Endothelial cell of umbilical vein (primary cell): ENCODE data around the gene B3GNT9. TPM values are rescaled to one million over a fixed set of nuclear protein-coding genes. Genes with fewer than 3 reads are reported as not detected.

Source experiments
- BruUV-seq: library from RNA; stranded (reverse); fragments of 400-500 nt; replicated peaks from 2 replicates; lab custom pipeline; 2021; lab: Mats Ljungman, UMichigan
- CTCF ChIA-PET: fragments of 300-600, 350-600 bp; sonication (Branson Sonifier 250); formaldehyde crosslinking; loops from one replicate; lab custom pipeline; 2021; ENCODE audit warnings: antibody characterized with exemption, inconsistent platforms; lab: Charles Lee
- POLR2A ChIA-PET: fragments of 300-600, 350-600 bp; sonication (Branson Sonifier 250); formaldehyde crosslinking; loops from one replicate; lab custom pipeline; 2021; ENCODE audit warnings: antibody characterized with exemption, inconsistent platforms; lab: Charles Lee
- DNase-seq: peaks from one replicate; pipeline ENCODE4 v3.0.0-alpha.2; 2011; ENCODE audit warnings: low read depth, low spot score
- FAIRE-seq: peaks from 2 replicates; lab custom pipeline; 2011; peaks lifted over from hg19 to GRCh38; lab: Jason Lieb, UNC
- H2AFZ ChIP-seq: 2 replicates; pipeline ENCODE4 v1.6.0; 2012; ENCODE audit warnings: low read depth, low read length, control low read depth, inconsistent platforms
- H3K27ac ChIP-seq: 2 replicates; pipeline ENCODE4 v1.5.1; 2011; ENCODE audit warnings: low read depth, mild to moderate bottlenecking, control low read depth, low read length, moderate library complexity; ENCODE audit not compliant: insufficient read depth
- H3K27me3 ChIP-seq, 2 experiments: 2 replicates each; pipeline versions ENCODE4 v1.6.0 to v1.6.1; 2011; ENCODE audit warnings: low read length in 2 of 2, mixed read lengths in 1 of 2; ENCODE audit not compliant: control insufficient read depth in 2 of 2, insufficient read depth in 2 of 2
- H3K36me3 ChIP-seq, 2 experiments: 2 replicates in 1 of 2; 3 replicates in 1 of 2; pipeline ENCODE4 v1.5.1; 2011; ENCODE audit warnings: low read length in 2 of 2, mild to moderate bottlenecking in 1 of 2, moderate library complexity in 1 of 2; ENCODE audit not compliant: control insufficient read depth in 2 of 2, insufficient read depth in 2 of 2; ENCODE audit errors: extremely low read depth in 1 of 2
- H3K4me1 ChIP-seq: 3 replicates; pipeline ENCODE4 v1.5.1; 2011; ENCODE audit warnings: mild to moderate bottlenecking, low read length; ENCODE audit not compliant: control insufficient read depth, insufficient read depth; ENCODE audit errors: extremely low read depth
- H3K4me2 ChIP-seq: 2 replicates; pipeline ENCODE4 v1.6.1; 2011; ENCODE audit warnings: low read length, control low read depth, mixed read lengths; ENCODE audit not compliant: insufficient read depth
- H3K4me3 ChIP-seq, 3 experiments: fragments of 200-600 bp in 1 of 3; sonication (generic), shearing (Covaris generic) in 1 of 3; replicated peaks in 1 of 3; 2 replicates each; pipeline ENCODE4 v1.5.1; 2011 to 2016; ENCODE audit warnings: control low read depth in 3 of 3, low read length in 3 of 3, mild to moderate bottlenecking in 2 of 3, inconsistent platforms in 1 of 3, low read depth in 1 of 3, moderate library complexity in 1 of 3; ENCODE audit not compliant: insufficient read depth in 1 of 3
- H3K79me2 ChIP-seq: 2 replicates; pipeline ENCODE4 v1.6.0; 2012; ENCODE audit warnings: low read length, inconsistent platforms; ENCODE audit not compliant: control insufficient read depth, insufficient read depth
- H3K9ac ChIP-seq: replicated peaks from 2 replicates; pipeline ENCODE3; 2011; ENCODE audit warnings: low read length, control low read depth; ENCODE audit not compliant: insufficient read depth; ENCODE audit errors: extremely low read depth
- H3K9me1 ChIP-seq: replicated peaks from 3 replicates; pipeline ENCODE4 v1.6.0; 2011; ENCODE audit warnings: mild to moderate bottlenecking, low read length; ENCODE audit not compliant: control insufficient read depth, insufficient read depth; ENCODE audit errors: extremely low read depth
- H3K9me3 ChIP-seq: replicated peaks from 2 replicates; pipeline ENCODE4 v1.5.1; 2012; ENCODE audit warnings: low read length, inconsistent platforms; ENCODE audit not compliant: control insufficient read depth, insufficient read depth
- H4K20me1 ChIP-seq: replicated peaks from 2 replicates; pipeline ENCODE3; 2011; ENCODE audit warnings: mild to moderate bottlenecking, low read length; ENCODE audit not compliant: control insufficient read depth, insufficient read depth; ENCODE audit errors: extremely low read depth
- EZH2 ChIP-seq: IDR thresholded peaks from 2 replicates; pipeline ENCODE4 v1.6.1; 2012; ENCODE audit warnings: borderline replicate concordance, low read depth, mild to moderate bottlenecking, moderate library complexity, low read length, inconsistent platforms; ENCODE audit not compliant: severe bottlenecking
- FOS ChIP-seq: IDR thresholded peaks from 2 replicates; pipeline ENCODE4 v1.6.1; 2011; ENCODE audit warnings: mild to moderate bottlenecking, low read length, moderate library complexity, borderline replicate concordance; ENCODE audit not compliant: insufficient read depth
- GATA2 ChIP-seq: IDR thresholded peaks from 2 replicates; pipeline ENCODE4 v1.7.0; 2011; ENCODE audit warnings: low read depth, mild to moderate bottlenecking, moderate library complexity, mixed read lengths, low read length; ENCODE audit not compliant: insufficient read length, insufficient read depth
- JUN ChIP-seq: IDR thresholded peaks from 2 replicates; pipeline ENCODE4 v1.6.1; 2011; ENCODE audit warnings: borderline replicate concordance, low read depth; ENCODE audit not compliant: insufficient read length, insufficient read depth
- MAX ChIP-seq: IDR thresholded peaks from 2 replicates; pipeline ENCODE4 v1.6.1; 2011; ENCODE audit not compliant: insufficient read depth, insufficient read length
- MYC ChIP-seq: IDR thresholded peaks from one replicate; pipeline ENCODE4 v1.6.1; 2011; ENCODE audit warnings: mild to moderate bottlenecking, low read depth, low read length
- POLR2A ChIP-seq: IDR thresholded peaks from 2 replicates; pipeline ENCODE4 v1.6.1; 2012; ENCODE audit warnings: low read depth, mild to moderate bottlenecking, control low read depth, low read length
- POLR2AphosphoS5 ChIP-seq: IDR thresholded peaks from 2 replicates; pipeline ENCODE4 v1.6.1; 2012; ENCODE audit warnings: low read depth, mild to moderate bottlenecking, control low read depth, low read length, moderate library complexity; ENCODE audit not compliant: insufficient read depth
- dilution Hi-C: fragments of 300-500 bp; cut with MboI; formaldehyde crosslinking; loops from one replicate; pipeline ENCODE4 v1.15.0; 2019; ENCODE audit warnings: low sequenced_read_pairs; ENCODE audit not compliant: extremely low pct_ligation_motif_present
- intact Hi-C: fragments of 100-400 bp; cut with micrococcal nuclease; formaldehyde crosslinking; loops from one replicate; pipeline ENCODE4 v1.10.0; 2022
- polyA plus RNA-seq, 4 experiments: library from polyadenylated mRNA; depleted of rRNA in 3 of 4; stranded (reverse) in 3 of 4; unstranded in 1 of 4; fragments of >200 nt; gene quantifications; 2 replicates each; pipeline versions ENCODE4 v1.2.1 to v1.2.3, GENCODE V29; 2011 to 2012; ENCODE audit warnings: missing spikeins in 1 of 4
- total RNA-seq: library from RNA; stranded (reverse); gene quantifications from 2 replicates; pipeline ENCODE4 v1.2.3, GENCODE V29; 2021

Gene B3GNT9
- total and polyA plus RNA-seq, 2 donors (not counting 3 experiments of a cell fraction or from before 2014, with no cell fraction given) = 4.0 to 6.4 TPM

GRCh38 chr16:67190448-67191399, 39.9 kb upstream of the B3GNT9 start:
- H3K9me1 ChIP-seq = no peaks in the 10 kb centered on the region
- H3K27me3 ChIP-seq = no peaks in the 10 kb centered on the region
- dilution Hi-C loops = no loop called here
- intact Hi-C loops = loop anchor here (5.0 to 10.0 kb wide), 2 partner anchors 37 to 204 kb away; partner anchors contain the start of genes TMEM208 and TPPP3
- H3K4me1 ChIP-seq = peaks cover 36% of the 10 kb centered on the region
- peak overlapping the region; percentile 26 for H3K4me2 ChIP-seq
- peak overlapping the region; percentile 27 for H3K27ac ChIP-seq
- H3K9me3 ChIP-seq = no peaks in the 10 kb centered on the region
- H3K4me3 ChIP-seq = no peak overlapping the region
- H2AFZ ChIP-seq = no peak overlapping the region
- ChIA-PET CTCF (interaction anchor here (0.6 to 3.5 kb wide), 8 partner anchors 8 to 237 kb away, joined by 3 to 15 read pairs (median 4); partner anchors contain the start of genes CES3, ELMO3 and NOL3), POLR2A (no interaction called here)
- peaks cover 35% of the 10 kb centered on the region for H3K79me2 ChIP-seq
- FAIRE-seq = peak; percentile 81
- no peak for TF ChIP-seq MAX
- no peak for TF ChIP-seq MYC
- TF ChIP-seq JUN = peak; percentile 3
- DNase-seq = no peak
- no peak overlapping the region for H3K9ac ChIP-seq
- no TSS peak for BruUV-seq
- no peaks in the 10 kb centered on the region for H4K20me1 ChIP-seq
- H3K36me3 ChIP-seq = peaks cover 2 to 13% of the 10 kb centered on the region in 2 experiments

- no peak for DNase-seq
- dilution Hi-C loops = no loop called here
- no peaks in the 10 kb centered on the region for H3K9me1 ChIP-seq
- H3K4me3 ChIP-seq = no peak within 1 kb of the TSS
- H3K9me3 ChIP-seq = no peaks in the 10 kb centered on the region
- peak within 1 kb of the TSS; percentile 26 for H3K4me2 ChIP-seq
- no peak within 1 kb of the TSS for H3K9ac ChIP-seq
- ChIA-PET CTCF (interaction anchor here (0.6 to 3.5 kb wide), 7 partner anchors 8 to 229 kb away, joined by 3 to 15 read pairs (median 4); partner anchors contain the start of genes CES3, ELMO3 and NOL3), POLR2A (no interaction called here)
- H3K36me3 ChIP-seq = peaks cover 2 to 7% of the 10 kb centered on the region in 2 experiments
- peaks cover 30% of the 10 kb centered on the region for H3K79me2 ChIP-seq
- no peaks in the 10 kb centered on the region for H4K20me1 ChIP-seq
- H3K4me1 ChIP-seq = peaks cover 36% of the 10 kb centered on the region
- no peak for FAIRE-seq
- TF ChIP-seq MYC (no peak), MAX (no peak), POLR2AphosphoS5 (no peak), JUN (no peak), EZH2 (no peak), GATA2 (no peak), POLR2A (no peak), FOS (no peak)
- no TSS peak for BruUV-seq
- peak within 1 kb of the TSS; percentile 27 for H3K27ac ChIP-seq
- intact Hi-C loops = loop anchor here (5.0 to 10.0 kb wide), 2 partner anchors 37 to 205 kb away; partner anchors contain the start of genes TMEM208 and TPPP3
- no peaks in the 10 kb centered on the region for H3K27me3 ChIP-seq
- peak within 1 kb of the TSS; percentile 40 for H2AFZ ChIP-seq
These were observed 39.2 kb upstream of the B3GNT9 start, which contains the start of gene EXOC3L1 for GRCh38 chr16:67190041-67190440. Gene EXOC3L1, minus strand, starts transcription at chr16:67190136. Its CDS starts 460 bp downstream, at chr16:67189676.
